Measurements from ENCODE around the gene TBC1D3K.

- TF ChIP-seq CTCF (IDR thresholded peaks at IDR 0.05) (no peak), POLR2AphosphoS5 (IDR thresholded peaks at IDR 0.05) (no peak)
Observed at GRCh38 chr17:37885136-37885535, 39.1 kb upstream of the TBC1D3K start.

Measured in sigmoid colon (tissue), 4 donors.